PC-9 (cell line): ENCODE results near the gene NAT9. TPM values are rescaled to one million over a fixed set of nuclear protein-coding genes. Genes with fewer than 3 reads are reported as not detected.

Source experiments
- BruUV-seq: library from RNA; stranded (reverse); fragments of 400-500 nt; replicated peaks from 2 replicates; lab custom pipeline; 2021; lab: Mats Ljungman, UMichigan
- CTCF ChIA-PET: fragments of 300-600 bp; sonication (Branson Sonifier 250); formaldehyde crosslinking; loops from one replicate; lab custom pipeline; 2022; ENCODE audit warnings: antibody characterized with exemption; lab: Charles Lee
- POLR2A ChIA-PET: fragments of 300-600 bp; sonication (Branson Sonifier 250); formaldehyde crosslinking; loops from one replicate; lab custom pipeline; 2022; ENCODE audit warnings: antibody characterized with exemption; ENCODE audit not compliant: unreplicated experiment; lab: Charles Lee
- DNase-seq, 2 experiments: peaks; one replicate each; pipeline versions ENCODE4 v3.0.0 to v3.0.0-alpha.2; 2015 to 2022; ENCODE audit warnings: mixed read lengths in 1 of 2
- H2AFZ ChIP-seq: fragments of 200-600 bp; sonication (generic); 2 replicates; pipeline ENCODE4 v1.8.1; 2017; ENCODE audit warnings: antibody characterized with exemption
- H3F3A ChIP-seq: fragments of 200-600 bp; sonication (generic); 2 replicates; pipeline ENCODE4 v1.8.1; 2017; ENCODE audit warnings: antibody characterized with exemption, mild to moderate bottlenecking, low read depth; ENCODE audit not compliant: insufficient read depth
- H3K27ac ChIP-seq: fragments of 200-600 bp; sonication (generic); 2 replicates; pipeline ENCODE4 v1.6.1; 2016; ENCODE audit warnings: mixed run types
- H3K27me3 ChIP-seq: fragments of 200-600 bp; sonication (generic); 2 replicates; pipeline ENCODE4 v1.6.1; 2016; ENCODE audit warnings: low read depth, mixed run types; ENCODE audit not compliant: insufficient read depth
- H3K36me3 ChIP-seq: fragments of 200-600 bp; sonication (generic); 2 replicates; pipeline ENCODE4 v1.6.1; 2016; ENCODE audit warnings: low read depth, mixed run types
- H3K4me1 ChIP-seq: fragments of 200-600 bp; sonication (generic); replicated peaks from 2 replicates; pipeline ENCODE4 v1.6.1; 2016; ENCODE audit warnings: mixed run types; ENCODE audit not compliant: insufficient read depth
- H3K4me2 ChIP-seq: fragments of 200-600 bp; sonication (generic); 2 replicates; pipeline ENCODE4 v1.6.1; 2017; ENCODE audit warnings: mixed run types
- H3K4me3 ChIP-seq: fragments of 200-600 bp; sonication (generic); 2 replicates; pipeline ENCODE4 v1.6.1; 2016; ENCODE audit warnings: mixed run types
- H3K79me2 ChIP-seq: fragments of 200-600 bp; sonication (generic); 2 replicates; pipeline ENCODE4 v1.6.1; 2017; ENCODE audit warnings: low read depth, mixed run types
- H3K9me2 ChIP-seq: fragments of 200-600 bp; sonication (generic); 2 replicates; pipeline ENCODE4 v1.8.1; 2017; ENCODE audit warnings: mild to moderate bottlenecking; ENCODE audit not compliant: insufficient read depth
- H3K9me3 ChIP-seq: fragments of 200-600 bp; sonication (generic); 2 replicates; pipeline ENCODE4 v1.8.1; 2016; ENCODE audit warnings: low read depth; ENCODE audit not compliant: insufficient read depth
- H4K20me1 ChIP-seq: fragments of 200-600 bp; sonication (generic); 2 replicates; pipeline ENCODE4 v1.8.1; 2017; ENCODE audit not compliant: insufficient read depth
- EZH2 ChIP-seq: fragments of 200-600 bp; sonication (generic); IDR thresholded peaks from 2 replicates; pipeline ENCODE4 v1.8.0; 2017; ENCODE audit warnings: antibody characterized with exemption, low read depth
- intact Hi-C: fragments of 100-400 bp; cut with micrococcal nuclease; formaldehyde crosslinking; loops from one replicate; pipeline ENCODE4 v1.10.0; 2022; ENCODE audit not compliant: unreplicated experiment
- total RNA-seq: library from RNA; stranded (reverse); gene quantifications from 2 replicates; pipeline ENCODE4 v1.2.3, GENCODE V29; 2021
- TF ChIP-seq, protein P1 (sequence below): fragments of 200-600 bp; sonication (generic); conservative IDR thresholded peaks from 2 replicates; pipeline ENCODE4 v1.6.1; 2017; ENCODE audit warnings: mixed run types, antibody characterized with exemption, mild to moderate bottlenecking, moderate library complexity

NAT9 gene
- total RNA-seq, 1 experiment from 2014 or later = 31.5 TPM

DNA sequence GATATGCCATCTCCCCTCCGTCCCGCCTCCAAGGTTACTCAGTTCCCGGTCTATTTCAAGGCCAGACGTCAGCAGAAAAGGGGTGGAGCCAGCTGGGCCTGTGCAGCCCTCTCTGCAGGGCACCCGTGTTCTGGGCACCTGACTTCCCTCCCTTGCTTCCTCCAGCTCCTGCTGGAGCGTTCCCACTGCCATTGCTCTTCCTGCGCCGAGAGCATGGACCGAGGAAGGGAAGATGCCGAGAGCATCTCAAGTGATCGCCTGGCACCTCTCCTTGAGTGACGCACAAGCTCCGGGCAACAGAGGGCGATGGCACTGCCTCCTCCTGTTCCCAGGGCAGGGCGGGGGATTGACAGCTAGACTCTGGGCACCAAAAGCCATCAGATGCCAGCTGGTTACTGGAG lies 29.4 kb upstream of the NAT9 start:
- H3K9me2 ChIP-seq = no peaks in the 10 kb centered on the region
- no peak overlapping the region for H3K27ac ChIP-seq
- H3K4me3 ChIP-seq = no peak overlapping the region
- ChIA-PET CTCF (no interaction called here), POLR2A (interaction anchor here (0.6 kb wide), 1 partner anchor 9 kb away, joined by 3 read pairs; no protein-coding TSS in a partner anchor)
- no peak for DNase-seq
- no peaks in the 10 kb centered on the region for H3K79me2 ChIP-seq
- no peaks in the 10 kb centered on the region for H3F3A ChIP-seq
- no peak overlapping the region for H2AFZ ChIP-seq
- H3K27me3 ChIP-seq = no peaks in the 10 kb centered on the region
- TF ChIP-seq EZH2 = no peak
- TF ChIP-seq, protein P1, sequence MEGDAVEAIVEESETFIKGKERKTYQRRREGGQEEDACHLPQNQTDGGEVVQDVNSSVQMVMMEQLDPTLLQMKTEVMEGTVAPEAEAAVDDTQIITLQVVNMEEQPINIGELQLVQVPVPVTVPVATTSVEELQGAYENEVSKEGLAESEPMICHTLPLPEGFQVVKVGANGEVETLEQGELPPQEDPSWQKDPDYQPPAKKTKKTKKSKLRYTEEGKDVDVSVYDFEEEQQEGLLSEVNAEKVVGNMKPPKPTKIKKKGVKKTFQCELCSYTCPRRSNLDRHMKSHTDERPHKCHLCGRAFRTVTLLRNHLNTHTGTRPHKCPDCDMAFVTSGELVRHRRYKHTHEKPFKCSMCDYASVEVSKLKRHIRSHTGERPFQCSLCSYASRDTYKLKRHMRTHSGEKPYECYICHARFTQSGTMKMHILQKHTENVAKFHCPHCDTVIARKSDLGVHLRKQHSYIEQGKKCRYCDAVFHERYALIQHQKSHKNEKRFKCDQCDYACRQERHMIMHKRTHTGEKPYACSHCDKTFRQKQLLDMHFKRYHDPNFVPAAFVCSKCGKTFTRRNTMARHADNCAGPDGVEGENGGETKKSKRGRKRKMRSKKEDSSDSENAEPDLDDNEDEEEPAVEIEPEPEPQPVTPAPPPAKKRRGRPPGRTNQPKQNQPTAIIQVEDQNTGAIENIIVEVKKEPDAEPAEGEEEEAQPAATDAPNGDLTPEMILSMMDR = no peak
- no peak overlapping the region for H3K4me2 ChIP-seq
- intact Hi-C loops = no loop called here
- no peaks in the 10 kb centered on the region for H4K20me1 ChIP-seq
- H3K36me3 ChIP-seq = no peaks in the 10 kb centered on the region
- no TSS peak for BruUV-seq
- no peaks in the 10 kb centered on the region for H3K9me3 ChIP-seq
- H3K4me1 ChIP-seq = no peaks in the 10 kb centered on the region

DNA sequence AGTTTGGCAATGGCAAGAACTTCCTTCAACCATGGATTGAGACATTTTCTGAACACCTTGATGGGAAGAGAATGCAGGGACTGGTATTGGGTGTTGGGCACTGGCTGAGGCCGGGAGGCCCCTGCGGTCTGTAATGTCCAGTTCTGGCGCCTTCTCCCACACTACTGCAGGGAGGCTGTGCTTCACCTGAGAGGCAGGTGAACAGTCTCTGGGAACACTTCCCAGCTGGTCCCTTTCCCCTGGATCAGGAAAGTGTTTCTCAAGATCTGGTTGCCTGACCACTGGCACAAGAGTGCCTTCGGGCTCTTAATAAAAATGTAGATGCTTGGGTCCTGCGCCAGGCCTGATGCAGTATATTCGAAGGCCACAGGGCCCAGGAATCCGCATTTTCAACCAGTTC lies 28.5 kb upstream of the NAT9 start:
- H2AFZ ChIP-seq = no peak overlapping the region
- H3K27me3 ChIP-seq = no peaks in the 10 kb centered on the region
- POLR2A ChIA-PET = no interaction called here
- CTCF ChIA-PET = no interaction called here
- intact Hi-C loops = no loop called here
- TF ChIP-seq, protein P1 = no peak
- TF ChIP-seq EZH2 = no peak
- H3K79me2 ChIP-seq = no peaks in the 10 kb centered on the region
- DNase-seq = no peak
- no peaks in the 10 kb centered on the region for H3K36me3 ChIP-seq
- H3K4me2 ChIP-seq = no peak overlapping the region
- no peaks in the 10 kb centered on the region for H3K9me3 ChIP-seq
- H3K4me1 ChIP-seq = no peaks in the 10 kb centered on the region
- H3K9me2 ChIP-seq = no peaks in the 10 kb centered on the region
- H4K20me1 ChIP-seq = no peaks in the 10 kb centered on the region
- no peak overlapping the region for H3K4me3 ChIP-seq
- no TSS peak for BruUV-seq
- no peak overlapping the region for H3K27ac ChIP-seq
- no peaks in the 10 kb centered on the region for H3F3A ChIP-seq

DNA sequence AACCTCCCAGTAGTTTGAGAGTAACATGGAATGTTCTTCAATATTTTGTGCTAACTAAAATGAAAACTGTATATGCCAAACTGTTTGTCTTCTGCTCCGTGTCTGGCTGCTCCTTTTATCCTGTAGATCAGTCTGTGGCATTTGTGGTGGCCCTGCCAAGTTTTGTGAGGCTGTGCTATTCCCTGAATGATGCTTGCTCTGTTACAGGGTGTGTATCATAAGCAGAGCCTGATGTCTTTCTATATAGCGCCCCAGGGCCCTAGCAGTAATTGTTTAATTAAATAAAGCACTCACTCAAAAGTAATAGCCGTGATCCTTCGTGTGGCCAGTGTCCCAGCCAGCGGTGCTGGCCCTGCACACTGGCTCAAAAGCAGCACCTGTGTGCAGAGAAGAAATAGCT lies 27.8 kb upstream of the NAT9 start:
- H3K79me2 ChIP-seq = no peaks in the 10 kb centered on the region
- H3F3A ChIP-seq = no peaks in the 10 kb centered on the region
- no peaks in the 10 kb centered on the region for H3K4me1 ChIP-seq
- TF ChIP-seq EZH2 = no peak
- TF ChIP-seq, protein P1 = no peak
- H3K4me2 ChIP-seq = no peak overlapping the region
- CTCF ChIA-PET = no interaction called here
- no peaks in the 10 kb centered on the region for H3K9me3 ChIP-seq
- H3K4me3 ChIP-seq = no peak overlapping the region
- H4K20me1 ChIP-seq = no peaks in the 10 kb centered on the region
- intact Hi-C loops = no loop called here
- H3K9me2 ChIP-seq = no peaks in the 10 kb centered on the region
- DNase-seq = no peak
- POLR2A ChIA-PET = no interaction called here
- no peaks in the 10 kb centered on the region for H3K27me3 ChIP-seq
- H2AFZ ChIP-seq = no peak overlapping the region
- H3K36me3 ChIP-seq = no peaks in the 10 kb centered on the region
- BruUV-seq = no TSS peak
- no peak overlapping the region for H3K27ac ChIP-seq
